GM19043 (cell line): ENCODE measurements around the gene RNF103.
"Not testable (repeated sequence)": the region's sequence is repeated elsewhere in the genome, so short reads cannot be mapped to it uniquely, and the experiment has no call there.

ENCODE experiments used
- ATAC-seq: cut with Tn5 transposase; IDR thresholded peaks from one replicate; pipeline ENCODE4 v1.9.1; 2021; ENCODE audit warnings: low read depth; ENCODE audit not compliant: unreplicated experiment

Gene RNF103

DNA sequence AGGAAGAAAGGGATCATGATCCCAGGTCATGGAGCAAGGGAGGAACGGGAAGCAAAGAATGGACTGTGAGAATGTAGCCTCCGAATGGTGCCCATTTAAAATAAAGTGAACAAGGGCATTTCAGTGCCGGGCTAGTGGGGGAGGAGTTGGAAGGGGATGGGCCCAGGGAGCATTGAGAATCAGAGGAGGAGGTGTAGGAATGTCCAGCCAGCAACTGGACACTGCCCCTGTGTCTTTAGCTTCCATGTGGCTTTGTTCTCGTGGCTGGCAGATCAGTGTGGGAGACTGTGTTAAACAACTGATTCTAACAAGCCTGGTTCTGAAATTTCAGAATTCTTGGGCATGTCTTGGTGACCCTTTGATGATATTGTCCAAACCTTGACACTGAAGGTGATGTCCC is 1.4 kb upstream of the RNF103 start:
- ATAC-seq = no peak

DNA sequence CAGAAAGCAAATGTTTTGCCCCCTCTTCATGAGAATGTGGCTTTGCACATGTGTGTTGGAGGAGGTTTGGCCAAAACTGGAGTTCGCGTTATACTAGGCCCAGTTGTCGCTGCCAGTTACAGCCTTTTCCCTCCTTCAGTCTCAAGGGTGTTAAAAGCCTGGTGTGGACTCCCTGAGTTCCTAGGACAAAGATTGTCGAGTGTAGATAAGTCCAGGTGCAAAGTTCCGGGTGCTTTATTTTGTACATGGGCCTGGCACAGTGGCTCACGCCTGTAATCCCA is 542 bp upstream of the RNF103 start:
- no peak for ATAC-seq

DNA sequence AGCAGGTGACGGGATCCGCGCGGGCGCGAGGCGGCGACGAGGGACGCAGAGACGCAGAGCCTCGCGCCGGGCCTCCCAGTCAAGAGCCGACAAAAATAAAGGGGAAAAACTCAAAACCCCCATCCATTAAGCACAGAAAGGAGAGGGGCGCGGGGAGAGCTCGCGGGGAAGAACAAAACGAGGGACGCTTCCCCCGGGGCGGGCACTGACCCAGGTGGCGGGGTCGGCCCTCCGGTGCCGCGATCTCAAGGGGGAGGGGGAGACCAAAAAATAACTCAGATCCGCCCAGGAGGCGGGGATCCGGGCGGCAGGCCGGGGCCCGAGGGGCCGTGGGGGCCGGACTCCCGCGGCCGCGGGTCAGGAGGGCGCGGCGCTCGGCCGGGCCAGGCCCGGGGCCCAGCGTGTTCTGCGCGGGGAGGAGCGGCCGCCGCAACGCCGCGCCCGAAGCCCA is 597 bp downstream of the RNF103 start:
- peak; percentile 36 for ATAC-seq

DNA sequence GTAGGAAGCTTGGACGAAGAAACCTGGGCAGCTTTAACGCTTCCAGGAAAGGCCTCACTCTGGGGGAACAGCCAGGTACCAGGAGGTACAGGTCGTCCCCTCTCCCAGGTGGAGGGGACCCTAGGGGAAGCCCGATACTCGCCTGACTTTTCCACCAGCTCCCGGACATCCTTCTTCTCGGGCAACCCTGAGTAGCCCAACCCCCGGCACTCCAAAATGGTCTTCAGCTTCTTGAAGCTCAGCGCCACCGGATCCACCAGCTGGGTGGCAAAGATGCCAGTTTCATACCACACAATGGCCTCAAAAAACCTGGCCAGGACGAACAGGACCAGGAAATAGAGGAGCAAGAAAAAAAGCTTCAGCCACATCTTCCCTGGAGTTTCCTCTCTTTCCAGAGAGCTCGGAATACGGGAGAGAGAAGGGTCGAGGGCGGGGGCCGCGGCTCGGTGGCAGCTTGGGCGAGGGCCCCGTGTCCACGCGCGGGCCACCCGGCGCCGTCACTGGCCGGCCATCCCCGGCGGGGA is 1.1 kb downstream of the RNF103 start:
- ATAC-seq = no peak

DNA sequence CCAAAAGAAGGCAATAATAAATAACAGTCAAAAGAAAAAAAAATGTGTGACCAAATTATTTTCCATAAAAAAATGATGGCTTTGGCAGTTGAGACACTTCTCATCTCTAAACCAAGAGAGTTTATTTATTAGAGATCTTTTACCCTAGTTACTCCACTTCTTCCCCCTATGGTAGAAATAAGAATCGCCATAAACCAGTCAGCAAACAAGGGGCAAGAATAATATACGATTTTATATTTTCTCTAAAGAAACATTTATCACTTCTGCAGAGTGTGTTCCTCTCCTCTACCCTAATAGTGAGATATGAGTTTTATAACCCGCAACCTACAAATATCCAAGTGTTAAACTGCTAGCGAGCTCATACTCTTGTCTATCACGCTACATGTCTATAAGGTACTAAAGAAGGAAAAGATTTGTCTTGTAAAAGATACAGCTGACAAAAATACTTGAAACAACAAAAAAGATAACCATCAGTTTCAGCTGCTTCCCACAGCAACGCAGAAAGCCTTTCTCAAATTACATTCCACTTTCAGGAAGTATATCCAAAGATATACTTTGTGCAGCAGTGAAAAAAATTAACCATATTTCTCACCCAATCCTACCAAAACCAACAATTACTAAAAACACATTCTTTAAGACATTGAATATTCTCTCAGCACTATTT is 2.3 kb downstream of the RNF103 start:
- ATAC-seq = no peak

DNA sequence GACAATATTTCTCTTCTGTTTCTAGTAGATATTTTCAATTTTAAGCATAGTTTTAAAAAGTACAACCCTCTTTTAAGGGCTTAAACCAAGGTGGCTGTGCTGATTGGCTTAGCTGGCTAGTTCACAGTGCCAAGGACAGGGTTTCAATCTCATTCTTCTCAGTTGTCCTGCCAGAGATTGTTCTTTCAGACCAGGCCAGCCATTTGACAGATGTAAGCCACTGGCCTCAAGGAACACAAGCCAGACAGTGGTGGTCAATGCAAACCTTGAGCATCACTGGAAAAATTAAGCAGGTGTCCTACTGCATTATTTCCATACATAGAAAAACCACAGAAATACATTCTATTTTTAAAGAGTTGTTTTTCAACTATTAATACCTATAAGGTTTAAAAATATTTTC is 5.9 kb downstream of the RNF103 start:
- ATAC-seq = no peak

DNA sequence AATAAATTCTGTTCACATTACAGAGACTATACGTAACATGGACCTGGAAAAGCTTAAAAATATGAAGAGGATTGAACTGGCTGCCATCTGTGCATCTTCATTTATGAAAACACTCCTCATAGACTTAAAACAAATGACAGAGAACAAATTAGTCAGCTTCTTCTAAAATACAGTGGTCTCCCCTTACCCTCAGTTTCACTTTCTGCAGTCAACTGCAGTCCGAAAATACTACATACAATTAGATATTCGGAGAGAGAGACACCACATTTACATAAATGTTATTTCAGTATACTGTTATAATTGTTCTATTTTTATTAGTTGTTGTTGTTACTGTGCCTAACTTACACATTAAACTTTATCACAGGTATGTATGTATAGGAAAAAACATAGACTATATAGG is 6.5 kb downstream of the RNF103 start:
- no peak for ATAC-seq

DNA sequence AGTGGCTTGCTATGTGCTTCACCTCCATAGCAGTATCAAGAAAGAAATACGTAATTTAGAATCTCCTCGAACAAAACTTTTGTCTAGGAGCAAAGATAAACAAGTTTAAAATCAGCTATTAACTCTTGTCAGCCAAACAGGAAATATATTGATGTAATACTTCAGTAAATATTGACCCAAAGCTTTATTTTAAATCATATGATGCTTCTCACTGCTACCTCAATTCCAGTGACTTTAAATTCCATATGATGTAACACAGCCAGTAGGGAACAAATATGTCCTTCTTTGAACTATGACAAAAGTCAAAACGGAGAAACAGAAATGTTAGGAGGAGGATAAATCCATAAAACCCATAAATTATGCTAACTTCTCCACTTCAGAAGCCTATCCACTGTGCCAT is 7.2 kb downstream of the RNF103 start:
- no peak for ATAC-seq

DNA sequence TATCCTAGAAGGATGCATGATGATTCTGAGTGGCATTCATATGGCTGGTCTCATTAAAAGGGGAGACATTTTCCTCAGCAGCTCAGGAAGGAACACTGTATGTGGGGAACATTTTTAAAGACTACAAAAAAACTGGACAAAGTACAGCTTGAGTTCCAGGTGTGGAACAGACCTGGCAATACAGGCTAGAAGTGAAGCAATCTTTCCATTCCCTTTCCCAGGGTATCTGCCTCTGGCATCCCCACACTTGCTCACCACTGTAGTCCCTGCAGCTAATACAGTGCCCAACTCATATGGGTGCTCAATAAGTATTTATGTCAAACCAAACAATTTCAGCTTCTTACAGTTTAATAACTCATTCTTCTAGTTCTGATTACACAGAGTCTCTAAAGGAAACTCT is 8.1 kb downstream of the RNF103 start:
- ATAC-seq = no peak

DNA sequence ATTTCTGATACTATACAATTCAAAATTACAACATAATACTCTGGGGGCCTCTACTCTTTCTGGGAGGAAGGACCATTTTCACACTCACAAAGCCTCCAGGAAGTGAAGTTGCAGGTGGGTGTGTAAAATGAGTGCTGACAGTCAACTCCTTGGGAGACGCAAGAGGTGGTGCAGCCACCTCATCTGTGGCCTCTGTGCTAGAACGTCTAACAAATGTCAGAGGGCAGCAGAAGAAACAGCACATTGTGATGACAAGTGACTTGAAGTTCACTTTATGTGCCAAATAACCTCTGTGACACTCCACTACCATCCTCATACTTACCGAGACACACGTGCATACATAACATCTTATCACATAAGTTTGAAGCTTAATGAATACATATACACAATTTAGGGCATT is 10.2 kb downstream of the RNF103 start:
- ATAC-seq = no peak

DNA sequence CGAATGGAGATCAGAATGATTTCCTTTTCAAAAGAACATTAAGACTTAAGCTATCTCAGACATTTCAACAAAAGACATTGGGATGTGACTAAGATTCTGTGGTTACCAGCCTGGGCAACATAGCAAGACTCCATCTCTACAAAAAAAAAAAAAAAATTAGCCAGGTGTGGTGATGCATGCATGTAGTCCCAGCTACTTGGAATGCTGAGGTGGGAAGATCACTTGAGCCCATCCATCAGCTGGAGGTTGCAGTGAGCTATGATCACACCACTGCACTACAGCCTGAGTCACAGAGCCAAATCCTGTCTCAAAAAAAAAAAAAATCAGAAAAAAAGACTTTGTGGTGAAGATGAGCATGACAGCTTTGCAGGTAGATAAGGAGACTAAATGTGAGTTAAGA is 12.8 kb downstream of the RNF103 start:
- ATAC-seq = no peak

DNA sequence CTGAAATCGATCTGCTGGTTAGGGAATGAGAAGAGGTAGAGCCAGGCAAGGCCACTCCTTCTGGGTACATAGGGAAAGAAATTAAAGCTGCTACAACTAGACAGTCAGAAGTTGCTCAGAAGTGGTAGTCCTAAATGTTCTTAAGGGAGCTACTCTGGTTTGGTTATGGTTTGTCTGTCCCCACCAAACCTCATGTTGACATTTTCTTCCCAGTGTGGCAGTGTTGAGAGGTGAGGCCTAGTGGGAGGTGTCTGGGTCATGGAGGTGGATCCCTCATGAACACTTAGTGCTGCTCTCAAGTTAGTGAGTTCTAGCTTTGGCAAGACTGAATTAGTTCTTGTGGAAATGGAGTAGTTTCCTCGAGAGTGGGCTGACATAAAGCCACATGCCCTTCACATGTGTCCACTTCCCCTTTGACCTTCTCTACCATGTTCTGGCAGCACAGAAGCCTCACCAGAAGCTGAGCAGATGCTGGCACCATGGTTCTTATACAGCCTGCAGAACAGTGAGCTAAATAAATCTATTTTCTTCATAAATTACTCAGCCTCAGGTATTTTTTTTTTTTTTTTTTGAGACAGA is 14.7 kb downstream of the RNF103 start:
- no peak for ATAC-seq

DNA sequence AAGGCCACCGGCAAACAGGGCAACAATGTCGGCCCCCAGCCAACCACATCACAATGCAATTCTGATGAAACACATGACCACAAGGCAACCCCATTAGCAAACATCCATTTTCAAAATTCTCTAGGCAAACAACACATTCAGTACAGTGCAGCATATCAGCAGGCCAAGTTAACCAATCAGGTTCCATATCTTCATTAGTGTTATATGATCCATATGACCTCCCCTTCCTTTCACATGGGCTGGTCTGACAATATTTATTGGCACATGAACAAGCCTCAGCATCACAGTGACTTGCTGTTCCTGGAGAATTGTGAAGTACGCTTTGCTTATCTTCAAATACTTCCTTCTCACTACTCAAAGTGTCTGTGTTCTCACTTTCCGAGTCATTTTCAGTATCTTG is 19.8 kb downstream of the RNF103 start:
- no peak for ATAC-seq

DNA sequence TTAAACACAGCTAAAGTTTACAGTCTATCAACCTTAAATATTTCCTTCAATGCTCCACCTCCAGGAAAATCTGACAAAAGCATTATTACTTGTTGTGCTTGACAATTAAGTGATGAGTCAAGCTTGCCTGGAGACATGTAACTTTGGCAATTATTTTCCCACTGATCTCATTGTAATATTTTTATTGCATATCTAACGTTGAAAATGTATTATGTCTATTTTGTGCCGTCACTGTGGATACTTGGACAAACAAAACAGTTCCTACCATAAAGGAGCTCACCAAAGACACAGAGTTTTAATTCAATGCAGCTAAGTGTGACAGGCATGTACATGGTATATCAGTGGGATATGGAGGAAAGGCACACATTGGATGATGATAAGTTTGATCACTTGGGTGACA is 24.7 kb downstream of the RNF103 start:
- no peak for ATAC-seq

DNA sequence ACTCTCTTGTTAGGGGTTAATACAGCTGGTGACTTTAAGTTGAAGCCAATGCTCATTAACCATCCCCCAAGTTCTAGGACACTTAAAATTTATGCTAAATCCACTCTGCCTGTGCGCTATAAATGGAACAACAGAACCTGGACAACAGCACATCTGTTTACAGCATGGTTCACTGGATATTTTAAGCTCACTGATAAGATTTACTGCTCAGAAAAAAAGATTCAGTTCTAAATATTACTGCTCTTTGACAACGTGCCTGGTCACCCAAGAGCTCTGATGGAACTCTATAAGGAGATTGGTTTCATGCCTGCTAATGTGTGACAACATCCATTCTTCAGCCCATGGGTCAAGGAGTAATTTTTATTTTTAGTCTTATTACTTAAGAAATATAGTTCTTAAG is 27.5 kb downstream of the RNF103 start:
- no peak for ATAC-seq

DNA sequence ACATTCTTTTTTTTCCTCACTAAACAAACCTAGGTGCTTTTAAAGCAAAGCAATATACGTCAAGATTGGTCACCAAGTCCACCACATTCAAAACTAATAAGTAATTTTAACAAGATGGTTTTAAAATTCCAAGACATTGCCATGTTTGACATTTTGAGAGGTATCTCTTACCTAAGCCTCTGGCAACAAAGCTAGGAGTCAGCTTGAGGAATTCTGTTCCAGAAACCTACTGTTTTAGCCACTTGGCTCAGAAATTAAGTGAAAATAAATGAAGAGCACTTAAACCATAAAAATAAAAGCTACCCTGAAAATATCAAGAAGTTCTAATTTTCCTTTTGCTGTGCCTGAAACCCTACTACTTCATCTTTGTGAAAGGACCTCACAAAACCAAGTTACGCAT is 30.4 kb downstream of the RNF103 start:
- no peak for ATAC-seq

DNA sequence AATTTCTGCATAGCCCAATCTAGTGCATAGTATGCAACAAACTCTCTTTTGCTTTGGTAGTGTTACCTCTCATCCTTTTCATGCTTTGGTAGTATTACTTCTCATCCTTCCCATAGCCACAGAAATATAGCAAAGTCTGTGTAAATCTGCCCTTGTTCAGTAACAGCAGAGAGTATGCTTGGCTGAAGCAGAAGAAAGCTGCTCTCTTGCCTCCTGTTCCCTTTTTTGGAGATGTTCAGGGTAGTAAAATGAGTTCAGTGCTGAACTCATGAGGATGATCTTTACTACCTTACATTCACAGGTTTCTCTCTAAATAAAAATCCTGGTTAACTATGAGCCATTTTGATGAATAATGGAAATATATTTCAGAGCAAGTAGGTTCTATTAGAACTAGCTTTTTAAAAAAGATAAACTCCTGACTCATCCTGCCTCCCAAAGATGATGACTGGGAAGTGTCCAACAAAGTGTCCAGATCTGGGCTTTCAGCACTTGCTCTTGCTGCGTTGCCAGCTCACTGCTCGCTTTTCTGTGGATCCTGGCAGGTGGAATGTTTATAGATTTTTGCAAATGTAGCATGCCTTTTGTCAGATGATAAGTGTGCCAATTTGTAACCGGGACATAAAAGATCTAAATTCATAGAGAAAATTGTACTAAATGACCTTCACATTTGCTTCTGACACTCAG is 31.0 kb downstream of the RNF103 start:
- ATAC-seq = no peak

DNA sequence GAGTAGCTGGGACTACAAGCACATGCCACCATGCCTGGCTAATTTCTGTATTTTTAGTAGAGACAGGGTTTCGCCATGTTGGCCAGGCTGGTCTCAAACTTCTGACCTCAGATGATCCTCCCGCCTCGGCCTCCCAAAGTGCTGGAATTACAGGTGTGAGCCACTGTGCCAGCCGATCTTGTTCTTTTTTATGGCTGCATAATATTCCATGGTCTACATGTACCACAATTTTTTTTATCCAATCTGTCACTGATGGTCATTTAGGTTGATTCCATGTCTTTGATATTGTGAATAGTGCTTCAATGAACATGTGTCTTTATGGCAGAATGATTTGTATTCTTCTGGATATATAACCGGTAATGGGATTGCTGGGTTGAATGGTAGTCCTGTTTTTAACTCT is 34.0 kb downstream of the RNF103 start:
- not testable (repeated sequence) for ATAC-seq

DNA sequence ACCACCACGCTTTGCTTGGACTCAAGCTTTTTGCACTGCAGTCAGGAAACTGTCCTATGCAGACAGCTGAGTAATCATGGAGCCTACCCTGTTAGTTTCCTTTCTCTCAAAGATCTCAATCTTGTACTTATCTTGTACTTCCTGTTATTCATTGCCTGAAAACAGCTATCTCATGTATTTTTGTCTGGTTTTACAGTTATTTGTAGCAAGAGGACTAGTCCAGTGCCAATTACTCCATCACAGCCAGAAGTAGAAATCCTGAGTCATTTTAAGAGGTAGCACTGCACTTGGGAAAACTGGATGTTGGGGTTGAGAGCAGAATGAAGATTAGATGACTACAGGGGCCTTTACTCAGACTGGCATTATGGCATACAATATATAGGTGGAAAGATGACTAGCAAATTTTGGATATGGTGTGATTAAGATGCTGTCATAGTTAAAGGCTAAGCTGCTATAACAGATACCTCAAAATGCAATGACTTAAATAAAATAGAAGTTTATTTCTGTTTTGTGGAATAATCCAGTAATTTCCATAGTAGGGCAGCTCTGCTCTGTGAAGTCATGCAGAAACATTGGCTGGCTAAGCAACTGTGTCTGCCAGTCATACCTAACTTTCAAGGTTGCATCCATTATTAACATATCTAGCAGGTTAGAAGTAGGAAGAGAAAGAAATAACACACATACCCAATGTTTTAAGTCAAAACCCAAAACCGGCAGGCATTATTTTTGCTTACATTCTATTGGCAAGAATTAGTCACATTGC is 39.3 kb downstream of the RNF103 start:
- no peak for ATAC-seq

DNA sequence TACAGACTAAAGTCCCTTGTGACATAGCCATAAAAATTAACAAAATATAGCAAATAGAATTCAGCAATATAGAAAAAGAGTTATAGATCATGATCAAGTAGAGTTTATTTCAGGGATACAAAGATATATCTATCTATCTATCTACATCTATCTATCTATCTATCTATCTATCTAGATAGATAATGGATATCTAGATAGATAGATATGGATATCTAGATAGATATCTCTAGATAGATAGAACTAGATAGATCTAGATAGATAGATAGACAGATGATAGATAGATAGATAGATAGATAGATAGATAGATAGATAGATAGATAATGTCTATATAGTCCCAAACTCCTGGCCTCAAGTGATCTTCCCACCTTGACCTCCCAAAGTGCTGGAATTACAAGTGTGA is 43.1 kb downstream of the RNF103 start:
- ATAC-seq = no peak

DNA sequence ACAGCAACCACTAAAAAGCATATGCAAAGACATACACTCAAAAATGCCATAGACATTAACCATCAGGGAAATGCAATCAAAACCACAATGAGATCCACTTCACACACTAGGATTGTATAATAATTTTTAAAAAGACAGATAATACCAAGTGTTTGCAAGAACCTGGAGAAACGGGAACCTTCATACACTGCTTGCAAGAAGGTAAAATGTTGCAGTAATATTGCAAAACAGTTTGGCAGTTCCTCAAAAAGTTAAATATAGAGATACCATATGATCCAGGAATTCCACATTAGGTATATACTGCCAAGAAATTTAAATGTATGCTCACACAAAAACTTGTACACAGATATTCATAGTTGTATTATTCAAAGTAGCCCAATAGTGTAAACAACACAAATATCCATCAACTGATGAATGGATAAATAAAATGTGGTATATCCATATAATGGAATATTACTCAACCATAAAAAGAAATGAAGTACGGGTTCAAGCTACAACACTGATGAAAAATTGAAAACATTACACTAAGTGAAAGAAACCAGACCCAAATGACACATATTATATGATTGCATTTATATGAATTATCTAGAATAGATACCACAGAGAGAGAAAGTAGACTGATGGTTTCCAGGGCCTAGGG is 45.7 kb downstream of the RNF103 start:
- ATAC-seq = no peak
